Amniotic stem cell (primary cell): ENCODE results near the gene CDH4.

ENCODE experiments used
- DNase-seq: peaks from one replicate; lab custom pipeline; 2025; lab: John Stamatoyannopoulos, UW

The CDH4 gene

GRCh38 chr20:61719691-61720347, 467.8 kb downstream of the CDH4 start:
- DNase-seq, result no peak

DNA sequence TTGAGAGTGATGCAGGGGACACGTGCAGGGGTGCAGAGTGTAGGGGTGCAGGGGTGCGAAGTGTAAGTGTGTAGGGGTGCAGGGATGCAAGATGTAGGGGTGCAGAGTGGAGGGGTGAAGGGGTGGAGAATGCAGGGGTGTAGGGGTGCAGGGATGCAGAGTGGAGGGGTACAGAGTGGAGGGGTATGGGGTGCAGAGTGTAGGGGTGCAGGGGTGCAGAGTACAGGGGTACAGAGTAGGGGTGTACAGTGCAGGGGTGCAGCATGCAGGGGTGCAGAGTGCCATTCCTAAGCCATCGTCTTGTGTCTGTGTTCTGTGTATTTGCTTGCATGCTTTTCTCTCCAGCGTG, 468.3 kb downstream of the CDH4 start:
- no peak for DNase-seq

DNA sequence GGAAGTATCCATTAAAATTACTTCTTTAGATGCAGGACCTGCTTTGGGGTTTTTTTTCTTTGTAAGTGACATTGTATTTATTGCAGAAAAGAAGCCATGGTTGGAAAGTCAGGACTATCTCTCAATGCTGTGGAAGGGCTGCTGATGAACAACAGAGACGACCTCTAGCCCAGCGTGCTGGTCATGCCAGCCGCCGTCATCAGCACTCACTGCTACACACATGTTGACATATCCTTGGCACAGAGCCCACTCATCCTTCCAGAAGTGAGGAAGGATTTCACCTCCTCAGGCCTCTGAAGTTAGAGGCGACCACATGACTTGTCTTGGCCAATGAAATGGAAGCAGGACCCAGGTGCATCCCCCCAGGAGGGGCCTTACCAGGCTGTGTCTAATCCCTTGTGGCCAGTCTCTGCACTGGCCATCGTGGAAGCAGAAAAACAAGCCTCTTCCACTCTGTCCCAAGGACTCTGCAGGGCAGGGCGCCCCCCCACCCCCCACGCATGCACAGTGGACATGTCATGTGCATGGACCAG, 470.2 kb downstream of the CDH4 start:
- DNase-seq, result no peak

GRCh38 chr20:61723529-61724257, 471.6 kb downstream of the CDH4 start:
- DNase-seq, result no peak

- DNase-seq, result no peak
These were observed 472.3 kb downstream of the CDH4 start for GRCh38 chr20:61724376-61724775.

DNA sequence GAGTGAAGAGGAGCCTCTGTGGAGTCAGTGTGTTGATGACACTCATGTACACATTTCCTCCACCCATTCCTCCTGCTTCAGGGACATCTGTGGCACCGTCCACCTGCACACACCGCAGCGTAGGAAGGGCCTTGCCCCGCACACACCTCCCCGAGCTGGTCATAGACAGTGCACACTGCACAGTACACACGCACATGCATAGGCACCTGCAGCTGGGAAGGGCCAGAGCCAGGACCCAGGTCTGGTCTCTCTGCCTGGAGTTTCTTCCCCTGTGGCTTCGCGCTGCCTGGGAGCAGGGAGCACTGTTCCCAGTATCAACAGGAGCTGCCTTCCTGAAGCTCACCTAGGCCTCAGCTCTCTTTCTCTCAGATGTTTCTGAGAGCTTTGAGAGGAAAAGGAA, 473.1 kb downstream of the CDH4 start:
- DNase-seq, result no peak

GRCh38 chr20:61725966-61726365, 473.9 kb downstream of the CDH4 start:
- no peak for DNase-seq

GRCh38 chr20:61726979-61727378, 474.9 kb downstream of the CDH4 start:
- no peak for DNase-seq

DNA sequence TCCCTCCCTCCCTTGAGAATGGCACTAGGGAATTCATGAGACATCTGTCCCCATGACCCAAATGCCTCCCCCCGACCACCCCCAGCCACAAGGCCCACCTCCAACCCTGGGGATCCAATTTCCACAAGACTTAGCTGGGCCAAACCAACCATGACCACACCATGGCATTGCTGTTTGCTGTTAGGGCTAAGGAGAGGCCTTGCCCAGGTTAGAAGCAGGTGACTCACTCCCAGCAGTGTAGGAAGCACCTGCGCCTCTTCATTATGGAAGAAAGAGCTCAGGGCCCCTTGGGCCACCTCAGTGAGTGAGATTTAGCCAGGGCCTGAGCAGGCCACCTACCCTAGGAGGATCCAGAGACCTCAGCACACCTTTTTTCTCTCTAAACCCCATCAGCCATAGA, 475.7 kb downstream of the CDH4 start:
- DNase-seq, result no peak

- DNase-seq, result no peak
These were observed 476.3 kb downstream of the CDH4 start for GRCh38 chr20:61728326-61728725.

DNA sequence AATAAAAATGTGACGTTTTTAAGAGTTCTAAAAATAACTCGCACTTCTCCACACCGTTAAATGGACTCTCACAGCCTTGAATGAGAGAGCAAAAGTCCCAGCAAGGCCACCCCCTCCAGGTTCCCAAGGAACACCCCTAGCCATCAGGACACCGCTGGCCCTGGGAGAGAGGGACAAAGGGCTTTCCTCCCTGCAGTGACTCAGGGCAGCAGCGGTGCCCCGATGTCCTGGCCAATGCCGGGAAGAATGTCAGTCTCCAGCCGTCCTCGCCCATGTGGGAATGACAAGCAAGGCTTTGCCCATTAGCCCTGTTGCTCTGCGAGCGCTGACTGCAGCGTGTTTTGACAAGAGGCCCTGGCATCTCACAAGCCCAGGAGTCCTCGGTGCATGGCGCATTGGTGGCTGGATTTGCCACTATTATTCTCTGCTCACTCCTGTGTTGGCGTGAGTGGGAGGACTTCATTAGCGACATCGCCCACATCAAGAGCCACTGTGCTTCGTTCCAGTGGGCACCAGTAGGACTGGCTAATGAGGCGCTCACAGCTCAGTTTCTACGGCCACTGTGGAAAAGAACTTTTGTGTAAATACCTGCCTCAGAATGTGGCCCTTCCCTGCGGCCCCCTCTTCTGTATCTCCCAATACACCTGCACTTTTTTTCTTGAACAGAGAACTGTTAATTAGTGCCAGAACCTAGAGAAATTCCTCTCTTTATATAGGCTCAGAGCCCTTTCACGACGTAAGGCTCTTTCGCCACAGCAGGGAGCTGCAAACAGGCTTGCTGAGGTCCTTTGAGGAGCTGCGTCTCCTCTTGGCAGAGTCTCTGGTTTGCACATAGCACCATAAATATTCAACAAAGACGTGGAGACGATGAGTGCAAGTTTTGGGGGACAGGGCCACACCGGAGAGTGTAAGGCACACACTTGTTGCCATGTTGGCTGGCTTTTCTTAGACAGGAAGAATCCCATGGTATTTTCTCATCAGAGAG, 477.0 kb downstream of the CDH4 start:
- no peak for DNase-seq

- no peak for DNase-seq
These were observed 478.7 kb downstream of the CDH4 start for GRCh38 chr20:61730631-61731362.

DNA sequence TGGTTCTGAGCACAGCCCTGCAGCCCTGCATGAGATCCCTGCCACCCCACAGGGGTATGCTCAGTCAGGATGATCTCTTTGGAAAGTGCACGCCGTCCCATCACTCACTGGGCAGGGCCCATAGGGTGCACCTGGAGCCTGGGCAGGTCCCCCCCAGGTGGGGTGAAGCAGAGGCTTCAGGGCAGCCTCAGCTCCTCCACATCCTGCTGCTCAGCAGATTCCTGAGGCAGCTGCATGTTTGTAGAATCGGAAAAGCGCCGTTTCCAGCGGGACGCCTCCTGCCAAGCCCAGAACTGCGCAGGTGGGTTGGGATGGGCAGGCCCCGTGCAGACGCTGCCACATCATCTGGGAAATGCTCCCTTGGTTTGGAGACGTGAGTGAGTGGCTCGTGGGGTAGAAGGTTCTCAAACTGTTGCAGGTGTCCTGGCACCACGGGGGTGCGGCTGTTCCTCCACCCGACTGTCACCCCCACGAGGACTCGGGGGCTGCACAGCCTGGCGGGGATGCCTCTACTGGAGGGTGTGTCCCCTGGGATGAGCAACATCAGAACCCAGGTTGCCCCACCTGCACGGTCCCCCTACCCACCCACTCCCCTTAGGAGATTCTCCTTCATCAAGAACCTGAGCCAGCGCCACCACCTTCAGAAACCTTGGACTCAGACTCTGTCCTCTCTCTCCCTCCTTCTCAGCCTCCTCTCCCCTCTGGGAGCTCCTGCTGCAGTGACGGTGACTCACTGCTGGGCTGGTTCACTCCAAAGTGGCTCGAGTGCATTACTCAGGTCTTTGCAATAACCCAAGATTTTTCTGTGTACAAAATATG, 479.5 kb downstream of the CDH4 start:
- no peak for DNase-seq

DNA sequence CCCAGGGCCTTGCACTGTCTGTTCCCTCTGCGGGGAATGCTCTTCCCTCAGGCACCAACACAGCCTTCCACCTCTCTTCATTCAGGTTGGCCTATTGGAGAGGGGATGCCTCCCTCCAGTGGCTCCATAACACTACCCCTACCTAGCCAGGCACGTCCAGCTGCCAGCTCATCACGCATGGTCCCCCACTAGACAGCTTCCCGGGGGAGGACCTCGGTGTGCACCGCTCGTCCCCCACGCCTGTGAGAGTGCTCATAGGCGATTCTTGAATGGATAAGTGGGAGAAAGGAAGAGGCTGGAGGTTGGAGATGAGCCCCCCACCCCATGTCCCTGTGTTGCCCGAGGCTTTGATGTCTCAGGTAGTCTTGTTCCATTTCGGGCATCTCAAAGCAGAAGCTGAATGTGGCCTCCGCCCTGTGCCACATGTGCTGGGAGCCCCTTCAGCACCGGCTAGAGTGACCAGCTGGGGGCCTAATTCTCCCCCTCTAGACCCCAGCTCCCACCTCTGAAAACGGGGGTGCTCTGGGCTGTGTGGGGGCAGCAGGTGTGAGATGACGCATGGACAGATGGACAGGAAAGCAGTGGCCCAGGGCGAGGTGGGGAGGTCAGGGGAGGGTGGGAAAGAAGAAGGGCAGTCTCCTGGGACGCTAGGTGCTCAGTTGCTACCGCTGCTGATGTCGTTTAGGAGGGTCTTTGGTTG, 480.6 kb downstream of the CDH4 start:
- no peak for DNase-seq

DNA sequence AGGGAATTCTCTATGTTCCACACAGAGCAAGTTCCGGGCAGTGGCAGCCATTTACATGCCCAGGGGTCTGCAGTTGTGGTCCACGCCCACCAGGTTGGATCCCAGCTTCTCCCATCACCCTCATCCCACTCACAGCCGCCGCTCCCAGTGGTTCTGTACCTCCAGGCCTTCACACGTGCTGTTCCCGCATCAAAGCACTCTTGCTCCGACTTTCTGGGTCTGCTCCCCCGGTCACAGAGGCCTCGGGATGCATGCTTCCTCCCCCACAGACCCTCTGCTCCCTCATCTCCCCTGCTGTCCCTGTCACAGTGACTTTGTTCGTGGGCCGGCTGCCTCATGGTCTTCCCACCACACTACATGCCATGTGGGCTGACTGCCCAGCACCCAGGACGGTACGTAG, 481.2 kb downstream of the CDH4 start:
- DNase-seq, result no peak

DNA sequence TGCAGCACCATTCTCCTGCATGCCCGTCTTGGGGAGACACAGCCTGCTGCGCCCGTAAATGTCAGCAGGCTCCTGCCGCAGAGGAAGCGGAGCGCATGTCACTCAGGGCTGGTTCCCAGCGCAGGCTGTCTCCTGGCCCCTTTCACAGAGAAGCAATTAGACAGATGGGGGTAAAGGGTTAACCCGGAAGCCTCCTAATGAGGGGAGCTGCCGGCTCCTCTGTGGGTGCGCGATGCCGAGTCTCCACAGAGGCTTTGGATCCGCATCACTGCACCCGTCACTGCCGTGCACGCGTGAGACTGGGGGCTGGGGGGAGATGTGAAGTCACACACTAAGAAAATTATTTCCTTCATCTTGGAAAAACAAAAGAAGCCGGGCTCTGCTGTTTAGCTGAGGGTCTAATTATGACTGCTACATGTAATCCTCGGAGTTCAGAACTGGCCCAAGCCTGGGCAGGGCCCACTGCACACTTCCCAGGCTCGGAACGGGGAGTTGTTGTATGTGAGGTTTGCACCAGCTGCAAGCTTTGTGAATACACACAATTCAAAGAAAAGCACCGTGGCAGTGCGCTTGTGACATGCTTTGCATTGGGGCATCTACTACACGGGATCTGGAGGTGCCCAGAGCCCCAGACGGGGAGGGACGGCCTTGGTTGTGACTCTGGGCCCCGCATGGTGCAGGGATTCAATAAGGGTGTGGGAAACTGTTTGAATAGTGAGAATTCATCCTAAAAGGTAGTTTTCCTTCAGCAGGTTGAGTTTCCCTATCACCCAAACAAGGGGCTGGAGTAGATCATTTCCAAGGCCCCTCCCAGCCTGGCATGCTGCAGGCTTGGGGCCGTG, 482.1 kb downstream of the CDH4 start:
- no peak for DNase-seq

DNA sequence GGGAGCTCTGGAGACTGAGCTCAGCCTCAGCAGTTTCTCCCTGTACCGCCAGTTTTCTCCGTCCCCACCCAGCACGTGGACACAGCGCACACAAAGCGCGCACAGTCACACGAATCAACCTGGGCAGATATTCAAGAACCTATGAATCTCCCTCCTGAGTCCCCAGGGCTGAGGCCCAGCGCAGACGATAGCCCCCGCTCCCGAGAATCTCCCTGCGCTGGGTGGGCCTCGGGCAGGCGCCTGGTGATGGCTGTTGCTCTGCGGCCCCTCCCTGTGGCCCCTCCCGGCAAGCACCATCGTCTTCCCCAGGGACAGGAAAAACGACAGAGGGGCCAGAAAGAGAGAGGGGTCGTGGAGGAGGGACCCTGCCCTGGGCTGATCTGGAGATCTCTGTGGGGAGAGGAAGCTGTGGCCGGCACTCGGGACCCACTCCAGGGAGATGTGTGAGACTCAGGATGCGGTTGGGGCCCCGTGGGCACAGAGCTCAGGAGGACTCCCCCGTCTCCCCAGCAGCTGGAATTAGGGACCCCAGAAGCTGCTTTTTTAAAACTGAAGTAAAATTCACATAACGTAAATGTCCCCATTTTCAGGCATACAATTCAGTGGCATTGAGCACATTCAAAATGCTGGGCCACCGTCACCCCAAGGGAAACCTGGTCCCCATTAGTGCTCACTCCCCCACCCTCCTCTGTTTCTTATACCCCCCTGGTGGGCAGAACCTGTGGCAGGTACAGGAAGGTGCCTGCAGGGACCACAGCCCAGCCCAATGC, 482.9 kb downstream of the CDH4 start:
- no peak for DNase-seq

DNA sequence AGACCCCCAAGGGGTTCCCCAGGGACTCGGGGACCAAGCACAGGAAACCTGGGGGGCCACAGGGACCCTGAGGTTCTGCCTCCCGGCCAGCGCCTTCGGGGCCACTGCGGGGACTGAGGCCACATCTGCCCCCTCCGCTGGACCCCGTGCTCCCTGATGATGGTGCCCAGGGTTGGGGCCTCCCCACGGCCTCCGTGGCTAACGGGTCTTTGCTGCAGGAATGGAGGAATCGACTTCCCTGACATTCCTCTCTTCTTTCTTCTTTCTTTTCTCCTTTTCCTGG, 483.4 kb downstream of the CDH4 start:
- DNase-seq, result no peak
